Common myeloid progenitor, CD34-positive (primary cell): Measurements from ENCODE around the gene ASAP2.

ENCODE experiments used
- CTCF ChIA-PET: fragments of 350-600 bp; sonication (Branson Sonifier 250); formaldehyde crosslinking; loops from one replicate; lab custom pipeline; 2021; ENCODE audit warnings: antibody characterized with exemption; lab: Charles Lee
- POLR2A ChIA-PET: fragments of 350-600 bp; sonication (Branson Sonifier 250); formaldehyde crosslinking; loops from one replicate; lab custom pipeline; 2021; ENCODE audit warnings: antibody characterized with exemption; lab: Charles Lee
- DNase-seq, 3 donors: peaks; one replicate each; pipeline versions ENCODE4 v3.0.0 to v3.0.0-alpha.2; 2013
- H3K27ac ChIP-seq, 2 experiments: 1 replicate in 1 of 2; 2 replicates in 1 of 2; pipeline ENCODE4 v1.7.0; 2013; ENCODE audit warnings: inconsistent platforms in 2 of 2, low read length in 2 of 2, mild to moderate bottlenecking in 2 of 2, low read depth in 1 of 2, moderate library complexity in 1 of 2; ENCODE audit not compliant: severe bottlenecking in 2 of 2, insufficient read depth in 1 of 2, poor library complexity in 1 of 2
- H3K27me3 ChIP-seq, 5 experiments: replicated peaks in 2 of 5; 1 replicate in 3 of 5; 2 replicates in 2 of 5; pipeline versions ENCODE4 v1.6.1 to v1.7.0; 2013; ENCODE audit warnings: low read length in 4 of 5, mild to moderate bottlenecking in 2 of 5, moderate library complexity in 2 of 5, inconsistent platforms in 1 of 5; ENCODE audit not compliant: insufficient read depth in 5 of 5, control insufficient read depth in 4 of 5
- H3K36me3 ChIP-seq, 4 experiments: 1 replicate in 2 of 4; 2 replicates in 2 of 4; pipeline versions ENCODE4 v1.6.1 to v1.7.0; 2013; ENCODE audit warnings: low read length in 3 of 4, control low read depth in 1 of 4, mild to moderate bottlenecking in 1 of 4; ENCODE audit not compliant: control insufficient read depth in 4 of 4, insufficient read depth in 4 of 4
- H3K4me1 ChIP-seq, 4 experiments: 1 replicate in 3 of 4; 2 replicates in 1 of 4; pipeline versions ENCODE4 v1.6.1 to v1.7.1; 2013; ENCODE audit warnings: low read length in 3 of 4, mild to moderate bottlenecking in 3 of 4, control low read depth in 1 of 4, inconsistent platforms in 1 of 4, moderate library complexity in 1 of 4; ENCODE audit not compliant: control insufficient read depth in 4 of 4, insufficient read depth in 4 of 4; ENCODE audit errors: control extremely low read depth in 1 of 4
- H3K4me3 ChIP-seq, 7 experiments: 1 replicate in 4 of 7; 2 replicates in 3 of 7; pipeline versions ENCODE4 v1.5.1 to v1.7.0; 2013; ENCODE audit warnings: mild to moderate bottlenecking in 7 of 7, low read length in 6 of 7, moderate library complexity in 6 of 7, inconsistent platforms in 2 of 7, low read depth in 2 of 7, control low read depth in 1 of 7; ENCODE audit not compliant: insufficient read depth in 4 of 7, control insufficient read depth in 1 of 7; ENCODE audit errors: extremely low read depth in 1 of 7
- H3K9me3 ChIP-seq, 5 experiments: 1 replicate in 4 of 5; 2 replicates in 1 of 5; pipeline versions ENCODE4 v1.6.1 to v1.7.1; 2013; ENCODE audit warnings: low read length in 4 of 5, mild to moderate bottlenecking in 2 of 5, inconsistent platforms in 1 of 5, low read depth in 1 of 5, moderate library complexity in 1 of 5; ENCODE audit not compliant: control insufficient read depth in 4 of 5, insufficient read depth in 2 of 5; ENCODE audit errors: control extremely low read depth in 1 of 5
- WGBS: methylation state at CpG from one replicate; pipeline ENCODE4 v1.1.5; 2013; ENCODE audit not compliant: insufficient coverage; 5-methylcytosine and 5-hydroxymethylcytosine counted together

The ASAP2 gene

GRCh38 chr2:9205486-9205885, 1.1 kb upstream of the ASAP2 start:
- no peaks in the 10 kb centered on the region for H3K9me3 ChIP-seq
- H3K4me1 ChIP-seq: peaks cover 0 to 21% (median 17%) of the 10 kb centered on the region in 4 experiments
- no peak overlapping the region for H3K27ac ChIP-seq
- peaks cover 0 to 10% (median 0%) of the 10 kb centered on the region in 5 experiments for H3K27me3 ChIP-seq
- ChIA-PET POLR2A (interaction anchor here (0.6 kb wide), 1 partner anchor 12 kb away, joined by 5 read pairs; no protein-coding TSS in a partner anchor), CTCF (interaction anchor here (0.9 to 2.4 kb wide), 12 partner anchors 9 to 163 kb away, joined by 3 to 12 read pairs (median 4); no protein-coding TSS in a partner anchor)
- H3K4me3 ChIP-seq: peak overlapping the region in 6 of 7 experiments; percentile 61 to 85 (median 71)
- DNase-seq: peak in 2 of 3 donors; percentile 53 to 59
- H3K36me3 ChIP-seq: no peaks in the 10 kb centered on the region
- 34% methylated on average over 3 of the region's 6 CpGs for WGBS

- DNase-seq: peak in 2 of 3 donors; percentile 26 to 52
- ChIA-PET CTCF (interaction anchor here (1.4 kb wide), 2 partner anchors 14 to 25 kb away, joined by 4 read pairs; no protein-coding TSS in a partner anchor), POLR2A (no interaction called here)
- Histone ChIP-seq H3K4me1 (peaks cover 0 to 21% (median 17%) of the 10 kb centered on the region in 4 experiments), H3K36me3 (no peaks in the 10 kb centered on the region), H3K4me3 (peak overlapping the region; percentile 61 to 85 (median 77)), H3K9me3 (no peaks in the 10 kb centered on the region), H3K27ac (no peak overlapping the region), H3K27me3 (peaks cover 0 to 10% (median 0%) of the 10 kb centered on the region in 5 experiments)
- WGBS: under 1% methylated on average over 75 of the region's 84 CpGs
These were observed 504 bp downstream of the ASAP2 start for GRCh38 chr2:9206991-9207640.

DNA sequence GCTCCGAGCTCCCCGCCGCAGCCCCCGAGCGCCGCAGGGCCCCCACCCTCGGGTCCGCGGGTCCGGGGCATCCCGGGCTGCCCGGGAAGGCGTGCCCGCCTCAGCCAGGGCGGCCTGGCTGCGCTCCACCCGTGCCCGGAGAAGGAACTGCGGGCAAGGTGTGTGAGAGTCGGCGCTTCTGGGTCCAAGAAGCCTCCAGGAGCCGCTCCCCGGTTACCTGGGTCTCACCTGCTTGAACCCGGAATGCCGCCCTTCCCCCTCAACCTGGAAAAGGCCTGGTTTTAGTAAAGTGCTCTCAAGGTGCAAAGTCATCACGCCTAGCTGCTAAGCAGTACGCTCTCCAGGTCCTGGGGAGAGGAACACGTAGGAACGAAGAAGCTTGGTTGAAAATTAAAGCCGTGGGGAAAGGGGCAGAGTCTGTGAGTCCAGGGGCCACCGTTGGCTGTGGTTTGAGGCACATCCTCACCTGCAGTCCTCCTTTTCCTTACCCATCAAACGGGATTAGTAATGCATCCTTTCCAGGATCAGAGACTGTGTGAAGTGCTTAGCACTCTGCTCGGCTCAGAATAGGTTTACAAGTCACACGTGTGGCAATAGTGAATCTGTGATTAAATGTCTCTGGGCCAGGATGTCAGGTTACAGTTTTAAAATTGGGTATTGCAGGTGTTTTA, 1.2 kb downstream of the ASAP2 start:
- WGBS: under 1% methylated on average over 30 of the region's 34 CpGs
- ChIA-PET POLR2A (interaction anchor here (0.6 kb wide), 1 partner anchor 135 kb away, joined by 4 read pairs; no protein-coding TSS in a partner anchor), CTCF (interaction anchor here (0.7 to 1.6 kb wide), 3 partner anchors 15 to 118 kb away, joined by 3 to 7 read pairs (median 4); no protein-coding TSS in a partner anchor)
- H3K27ac ChIP-seq: no peak overlapping the region
- H3K36me3 ChIP-seq: no peaks in the 10 kb centered on the region
- H3K27me3 ChIP-seq: peaks cover 0 to 10% (median 0%) of the 10 kb centered on the region in 5 experiments
- H3K4me3 ChIP-seq: peak overlapping the region; percentile 61 to 85 (median 77)
- no peaks in the 10 kb centered on the region for H3K9me3 ChIP-seq
- peak in 2 of 3 donors; percentile 54 to 70 for DNase-seq
- H3K4me1 ChIP-seq: peaks cover 0 to 21% (median 17%) of the 10 kb centered on the region in 4 experiments

- Histone ChIP-seq H3K27me3 (peaks cover 0 to 10% (median 0%) of the 10 kb centered on the region in 5 experiments), H3K36me3 (no peaks in the 10 kb centered on the region), H3K9me3 (no peaks in the 10 kb centered on the region), H3K4me1 (peaks cover 0 to 21% (median 17%) of the 10 kb centered on the region in 4 experiments), H3K4me3 (no peak overlapping the region), H3K27ac (no peak overlapping the region)
- ChIA-PET POLR2A (no interaction called here), CTCF (interaction anchor here (1.0 to 1.9 kb wide), 5 partner anchors 10 to 162 kb away, joined by 3 to 7 read pairs (median 4); no protein-coding TSS in a partner anchor)
- no CpG with 5 or more reads among the region's 1 CpG for WGBS
- no peak for DNase-seq
These were observed 2.3 kb downstream of the ASAP2 start for GRCh38 chr2:9208875-9209274.

- no peak for DNase-seq
- no peaks in the 10 kb centered on the region for H3K36me3 ChIP-seq
- ChIA-PET CTCF (interaction anchor here (1.7 to 1.9 kb wide), 2 partner anchors 125 to 161 kb away, joined by 3 to 4 read pairs; no protein-coding TSS in a partner anchor), POLR2A (no interaction called here)
- H3K27me3 ChIP-seq: peaks cover 0 to 10% (median 0%) of the 10 kb centered on the region in 5 experiments
- 83% methylated on average over 2 of the region's 2 CpGs for WGBS
- H3K4me1 ChIP-seq: peaks cover 0 to 21% (median 17%) of the 10 kb centered on the region in 4 experiments
- no peaks in the 10 kb centered on the region for H3K9me3 ChIP-seq
- H3K27ac ChIP-seq: no peak overlapping the region
- no peak overlapping the region for H3K4me3 ChIP-seq
These were observed 3.4 kb downstream of the ASAP2 start for GRCh38 chr2:9210030-9210429.

DNA sequence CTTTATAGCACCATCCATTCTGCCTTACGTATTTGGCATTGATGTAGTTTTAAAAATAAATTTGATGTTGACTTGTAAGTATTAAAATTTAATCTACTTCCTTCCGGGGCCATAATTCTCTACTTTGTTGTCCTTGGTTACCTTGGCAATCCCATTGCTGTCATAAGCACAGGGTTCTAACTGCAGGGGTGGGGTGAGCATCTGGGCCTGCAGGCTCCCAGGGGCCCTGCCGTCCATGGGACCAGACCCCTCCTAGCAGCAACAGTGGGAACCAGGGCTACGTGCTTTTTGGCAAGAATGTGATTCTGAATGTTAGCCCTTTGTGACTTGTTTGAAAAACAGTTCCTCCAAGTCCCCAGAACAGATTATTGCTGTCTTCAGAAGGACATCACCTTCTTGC, 4.9 kb downstream of the ASAP2 start:
- 87% methylated on average over 2 of the region's 4 CpGs for WGBS
- Histone ChIP-seq H3K27ac (no peak overlapping the region), H3K4me3 (no peak overlapping the region), H3K27me3 (peaks cover 0 to 10% (median 0%) of the 10 kb centered on the region in 5 experiments), H3K36me3 (no peaks in the 10 kb centered on the region), H3K4me1 (peaks cover 0 to 17% (median 12%) of the 10 kb centered on the region in 4 experiments), H3K9me3 (no peaks in the 10 kb centered on the region)
- CTCF ChIA-PET: no interaction called here
- POLR2A ChIA-PET: no interaction called here
- peak in 1 of 3 donors; percentile 50 for DNase-seq
